KOPT-K1 (cell line): ENCODE results near the gene AJM1.
"Not testable (repeated sequence)": the region's sequence is repeated elsewhere in the genome, so short reads cannot be mapped to it uniquely, and the experiment has no call there.

Experiments
- H3K27ac ChIP-seq: fragments of 200-600 bp; sonication (generic); 2 replicates; pipeline ENCODE4 v1.5.1; 2016; ENCODE audit warnings: antibody characterized with exemption, mild to moderate bottlenecking, low read depth, low read length; ENCODE audit not compliant: poor library complexity, severe bottlenecking
- H3K36me3 ChIP-seq: fragments of 200-600 bp; sonication (generic); 2 replicates; pipeline ENCODE4 v1.5.1; 2017; ENCODE audit warnings: antibody characterized with exemption, mild to moderate bottlenecking, low read length, moderate library complexity; ENCODE audit not compliant: insufficient read depth
- H3K9me3 ChIP-seq: fragments of 200-600 bp; sonication (generic); 2 replicates; pipeline ENCODE4 v1.5.1; 2017; ENCODE audit warnings: antibody characterized with exemption, low read length, mild to moderate bottlenecking; ENCODE audit not compliant: insufficient read depth, poor library complexity, severe bottlenecking

Gene AJM1

DNA sequence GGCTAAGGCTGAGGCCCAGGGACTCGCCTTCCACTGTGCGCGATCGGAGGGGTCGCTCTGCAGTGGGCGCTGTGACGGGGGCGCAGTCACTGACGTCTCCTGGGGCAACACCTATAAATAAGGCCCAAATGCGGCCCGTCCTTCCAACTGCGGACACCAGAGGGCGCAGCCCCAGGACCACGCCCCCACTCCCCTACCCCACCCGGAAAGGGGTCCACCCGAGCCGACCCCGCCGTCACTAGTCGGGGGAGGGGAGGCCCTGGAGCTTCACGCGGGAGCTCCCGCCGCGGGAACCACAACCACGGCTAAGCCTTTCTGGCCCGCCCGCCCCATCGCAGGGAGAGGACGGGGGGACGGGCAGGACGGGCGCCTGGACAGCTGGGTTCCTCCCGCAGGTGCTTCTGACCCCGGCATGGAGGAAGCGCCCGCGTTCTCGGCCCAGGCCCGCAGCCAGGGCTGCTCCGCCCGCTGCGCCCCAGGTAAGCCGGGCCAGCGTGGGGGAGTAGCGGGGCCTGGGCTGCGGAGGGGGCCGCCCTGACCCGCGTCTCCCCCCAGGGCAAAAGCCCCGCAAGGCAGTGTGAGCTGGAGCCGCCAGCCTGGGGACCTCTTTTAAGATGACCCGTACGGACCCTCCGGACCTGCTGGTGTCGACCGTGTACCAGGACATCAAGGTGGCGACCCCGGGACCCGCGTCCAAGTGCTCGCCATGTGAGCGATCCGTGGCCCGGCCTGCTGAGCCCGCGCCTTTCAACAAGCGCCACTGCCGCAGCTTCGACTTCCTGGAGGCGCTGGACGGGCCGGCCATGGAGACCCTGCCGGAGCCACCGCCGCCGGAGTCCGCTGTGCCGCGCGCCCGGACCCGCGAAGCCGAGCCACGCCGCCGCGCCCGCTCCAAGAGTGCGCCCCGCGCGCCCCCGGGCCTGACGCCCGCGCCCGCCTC, 1.8 kb downstream of the AJM1 start:
- peaks cover 19% of the 10 kb centered on the region for H3K36me3 ChIP-seq
- H3K9me3 ChIP-seq, H3K27ac ChIP-seq: not testable (repeated sequence)

DNA sequence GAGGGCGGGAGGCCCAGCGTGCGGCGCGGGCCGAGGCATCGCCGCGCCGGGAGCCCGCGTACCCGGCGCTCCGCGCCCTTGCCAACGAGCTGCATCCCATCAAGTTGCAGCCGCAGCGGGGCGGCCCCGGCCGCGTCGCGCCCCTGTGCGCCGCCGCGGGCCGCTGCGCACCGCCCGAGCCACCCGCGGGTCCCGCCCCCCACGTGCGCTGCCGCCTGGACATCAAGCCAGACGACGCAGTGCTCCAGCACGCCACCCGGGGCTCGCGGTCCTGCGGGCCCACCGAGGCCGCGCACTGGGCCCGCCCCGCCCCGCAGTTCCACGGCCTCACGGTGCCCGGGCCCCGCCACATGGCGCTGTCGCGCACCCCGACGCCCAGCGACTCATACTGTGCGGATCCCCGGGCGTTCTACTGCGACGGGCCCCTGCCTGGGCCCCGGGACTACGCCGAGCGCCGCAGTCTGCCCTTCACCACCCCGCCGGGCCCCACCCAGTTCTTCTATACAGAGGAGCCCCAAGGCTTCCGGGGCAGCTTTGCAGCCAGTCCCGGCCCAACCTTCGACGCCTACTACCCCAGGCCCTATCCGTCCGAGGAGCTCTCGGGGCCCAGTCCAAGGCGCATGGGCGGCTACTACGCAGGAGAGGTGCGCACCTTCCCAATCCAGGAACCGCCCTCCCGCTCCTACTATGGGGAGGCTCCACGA, 2.6 kb downstream of the AJM1 start:
- peaks cover 10% of the 10 kb centered on the region for H3K36me3 ChIP-seq
- H3K27ac ChIP-seq = no peak overlapping the region
- H3K9me3 ChIP-seq = no peaks in the 10 kb centered on the region

DNA sequence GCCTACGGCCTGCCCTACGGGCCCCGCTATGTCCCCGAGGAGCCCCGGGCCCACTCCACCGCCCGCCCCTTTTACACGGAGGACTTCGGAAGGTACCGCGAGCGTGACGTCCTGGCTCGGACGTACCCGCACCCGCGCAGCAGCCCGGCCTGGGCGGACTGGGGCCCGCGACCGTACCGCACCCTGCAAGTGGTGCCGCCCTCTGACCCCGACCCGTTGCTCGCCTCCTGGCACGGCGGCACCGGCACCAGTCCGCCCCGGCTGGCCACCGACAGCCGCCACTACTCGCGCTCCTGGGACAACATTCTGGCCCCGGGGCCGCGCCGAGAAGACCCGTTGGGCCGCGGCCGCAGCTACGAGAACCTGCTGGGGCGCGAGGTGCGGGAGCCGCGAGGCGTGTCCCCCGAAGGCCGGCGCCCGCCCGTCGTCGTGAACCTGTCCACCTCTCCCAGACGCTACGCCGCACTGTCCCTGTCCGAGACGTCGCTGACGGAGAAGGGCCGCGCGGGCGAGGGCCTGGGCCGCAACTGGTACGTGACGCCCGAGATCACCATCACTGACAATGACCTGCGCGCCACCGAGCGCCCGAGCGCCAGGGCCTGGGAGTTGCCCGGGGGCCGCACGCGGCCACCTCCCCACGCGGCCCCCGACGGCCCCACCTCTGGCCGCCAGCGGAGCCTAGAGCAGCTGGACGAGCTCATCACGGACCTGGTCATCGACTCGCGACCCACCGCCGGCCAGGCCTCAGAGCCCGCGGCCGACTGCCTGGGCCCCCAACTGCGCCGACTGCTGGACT, 3.4 kb downstream of the AJM1 start:
- Histone ChIP-seq H3K27ac (no peak overlapping the region), H3K36me3 (peaks cover 3% of the 10 kb centered on the region; the same call in 1 of the 2 replicates), H3K9me3 (no peaks in the 10 kb centered on the region)

DNA sequence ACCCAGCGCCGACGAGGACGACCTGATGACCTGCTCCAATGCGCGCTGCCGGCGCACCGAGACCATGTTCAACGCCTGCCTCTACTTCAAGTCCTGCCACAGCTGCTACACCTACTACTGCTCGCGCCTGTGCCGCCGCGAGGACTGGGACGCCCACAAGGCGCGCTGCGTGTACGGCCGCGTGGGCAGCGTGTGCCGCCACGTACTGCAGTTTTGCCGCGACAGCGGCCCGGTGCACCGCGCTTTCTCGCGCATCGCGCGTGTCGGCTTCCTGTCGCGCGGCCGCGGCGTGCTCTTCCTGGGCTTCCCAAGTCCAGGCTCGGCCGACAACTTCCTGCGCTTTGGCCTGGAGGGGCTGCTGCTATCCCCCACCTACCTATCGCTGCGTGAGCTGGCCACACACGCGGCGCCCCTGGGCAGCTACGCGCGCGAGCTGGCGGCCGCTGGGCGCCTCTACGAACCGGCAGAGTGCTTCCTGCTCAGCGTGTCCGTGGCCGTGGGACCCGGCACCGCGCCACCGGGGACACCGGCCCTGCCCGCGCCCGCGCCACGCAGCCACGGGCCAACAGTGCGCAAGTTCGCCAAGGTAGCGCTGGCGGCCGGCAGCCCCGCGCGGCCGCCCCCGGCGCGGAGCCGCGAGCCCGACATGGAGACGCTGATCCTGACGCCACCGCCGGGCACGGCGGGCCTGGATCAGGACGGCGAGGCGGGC, 4.3 kb downstream of the AJM1 start:
- H3K36me3 ChIP-seq = no peaks in the 10 kb centered on the region
- H3K27ac ChIP-seq = no peak overlapping the region
- H3K9me3 ChIP-seq = no peaks in the 10 kb centered on the region

DNA sequence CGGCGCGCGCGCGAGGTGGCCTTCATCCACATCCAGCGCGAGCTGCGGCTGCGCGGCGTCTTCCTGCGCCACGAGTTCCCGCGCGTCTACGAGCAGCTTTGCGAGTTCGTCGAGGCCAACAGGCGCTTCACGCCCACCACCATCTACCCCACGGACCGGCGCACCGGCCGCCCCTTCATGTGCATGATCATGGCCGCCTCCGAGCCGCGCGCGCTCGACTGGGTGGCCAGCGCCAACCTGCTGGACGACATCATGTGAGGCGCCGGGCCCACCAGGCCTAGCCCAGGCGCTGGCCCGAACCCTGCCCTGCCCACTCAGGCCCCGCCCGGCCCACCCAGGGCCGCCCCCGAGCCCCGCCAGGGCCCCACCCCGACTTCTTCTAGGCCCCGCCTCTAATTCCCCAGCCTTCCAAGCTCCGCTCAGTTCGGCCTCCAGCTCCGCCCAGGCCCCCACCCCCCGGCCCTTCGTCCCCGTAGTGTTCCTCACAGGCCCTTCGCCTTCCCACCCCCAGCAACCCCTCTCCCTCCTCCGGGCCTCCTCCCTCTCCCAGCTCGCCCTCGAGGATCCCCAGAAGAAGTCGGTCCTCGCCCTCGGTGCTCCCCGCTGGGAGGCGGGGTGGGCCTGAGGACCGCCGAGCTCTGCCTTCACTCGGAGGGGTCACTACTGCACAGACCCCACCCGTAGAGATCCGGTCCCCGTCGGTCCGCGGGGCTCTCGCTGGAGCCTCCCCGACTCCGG, 5.0 kb downstream of the AJM1 start:
- Histone ChIP-seq H3K27ac (no peak overlapping the region), H3K36me3 (no peaks in the 10 kb centered on the region), H3K9me3 (no peaks in the 10 kb centered on the region)

DNA sequence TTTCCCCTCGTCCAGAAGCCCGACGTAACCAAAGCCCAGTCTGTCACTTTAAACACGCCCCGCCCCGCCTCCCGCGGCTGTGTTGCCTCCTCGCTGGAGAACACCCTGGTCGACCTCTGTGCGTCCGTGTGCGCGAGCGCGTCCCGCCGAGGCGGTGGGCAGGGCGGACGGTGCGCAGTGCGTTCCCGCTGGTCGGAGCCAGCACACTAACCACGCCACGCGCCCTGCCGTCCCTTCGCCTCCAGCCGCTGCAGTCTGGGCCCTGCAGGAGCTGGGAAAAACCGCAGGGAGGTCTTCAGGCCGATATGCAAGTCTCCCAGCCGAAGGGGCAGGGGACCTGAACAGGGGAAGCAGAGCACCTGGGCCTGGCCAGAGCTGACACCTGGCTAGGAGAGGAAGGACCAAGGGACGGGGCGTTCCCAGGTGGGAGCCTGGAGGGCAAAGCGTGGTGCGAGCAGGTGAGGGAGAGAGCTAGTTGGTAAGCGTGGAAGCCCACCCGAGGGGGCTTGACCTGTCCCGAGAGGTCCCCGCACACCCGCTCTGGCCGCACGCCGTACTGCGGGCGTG, 5.6 kb downstream of the AJM1 start:
- no peaks in the 10 kb centered on the region for H3K9me3 ChIP-seq
- peak overlapping the region; percentile 34 for H3K27ac ChIP-seq
- no peaks in the 10 kb centered on the region for H3K36me3 ChIP-seq

DNA sequence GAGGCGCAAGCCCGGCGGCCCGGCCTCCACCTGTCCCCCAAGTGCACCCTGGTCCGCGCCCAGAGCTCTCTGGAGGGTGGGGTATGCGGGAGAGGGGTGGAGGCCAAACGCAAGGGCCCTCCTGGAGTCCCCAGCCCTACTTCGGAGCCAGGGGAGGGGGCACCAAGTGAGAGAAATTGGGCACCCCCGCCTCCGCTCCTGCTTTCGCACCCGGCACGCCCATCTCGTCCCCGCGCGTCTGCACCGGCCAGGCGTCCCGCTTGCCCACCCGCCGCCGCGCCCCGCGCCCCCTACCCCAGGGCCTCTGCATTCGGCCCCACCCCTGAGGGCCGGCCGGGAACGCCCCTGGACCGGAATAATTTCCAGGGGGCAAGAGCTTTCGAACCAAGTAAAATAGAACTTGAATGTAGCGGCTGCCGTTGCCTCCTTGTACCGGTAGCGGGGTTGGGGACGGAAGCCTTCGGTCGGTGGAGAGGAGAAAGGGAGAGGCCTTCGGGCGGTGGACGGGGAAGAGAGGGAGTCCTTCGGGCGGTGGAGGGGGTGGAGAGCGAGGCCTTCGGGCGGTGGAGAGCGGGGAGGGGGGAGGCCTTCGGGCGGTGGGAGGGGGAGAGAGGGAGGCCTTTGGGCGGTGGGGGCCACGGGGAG, 6.2 kb downstream of the AJM1 start:
- Histone ChIP-seq H3K27ac (peak overlapping the region; percentile 72), H3K36me3 (no peaks in the 10 kb centered on the region), H3K9me3 (no peaks in the 10 kb centered on the region)

DNA sequence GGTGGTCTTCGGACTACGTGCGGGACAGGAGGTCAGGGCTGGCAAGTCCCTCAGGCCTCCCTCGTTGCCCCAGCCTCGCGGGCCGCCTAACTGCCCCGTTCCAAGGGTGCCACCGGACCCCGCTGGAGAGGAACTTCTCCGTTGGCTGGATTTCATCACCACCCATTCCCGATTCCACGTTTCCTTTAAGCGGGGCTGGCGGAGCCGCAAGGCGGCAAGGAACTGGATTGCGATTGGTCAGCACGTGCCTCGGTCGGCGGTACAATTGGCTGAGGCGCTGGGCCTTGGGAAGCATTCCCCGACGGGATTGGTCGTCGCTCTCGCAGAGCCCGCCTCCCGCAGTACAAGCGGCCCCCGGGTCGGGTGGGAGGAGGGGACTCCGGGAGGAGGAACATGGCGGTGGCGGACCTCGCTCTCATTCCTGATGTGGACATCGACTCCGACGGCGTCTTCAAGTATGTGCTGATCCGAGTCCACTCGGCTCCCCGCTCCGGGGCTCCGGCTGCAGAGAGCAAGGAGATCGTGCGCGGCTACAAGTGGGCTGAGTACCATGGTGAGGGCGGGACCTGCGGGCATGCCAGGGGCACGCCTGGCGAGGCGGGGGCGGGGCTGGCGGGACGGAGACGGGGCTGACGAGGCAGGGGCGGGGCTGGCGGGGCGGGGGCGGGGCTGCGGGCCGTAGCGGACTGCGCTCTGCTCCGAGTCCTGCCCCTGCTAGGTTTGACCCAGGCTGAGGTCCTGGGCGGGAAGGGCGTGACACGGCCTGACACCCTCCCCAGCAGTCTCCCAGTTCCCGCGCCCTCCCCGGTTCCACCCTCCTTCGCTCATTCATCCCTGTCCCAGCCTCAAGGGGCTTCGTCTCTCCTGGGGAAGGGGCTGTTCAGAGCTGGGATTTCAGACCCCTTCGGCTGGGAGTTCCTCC, 7.0 kb downstream of the AJM1 start, which contains the start of gene PHPT1:
Gene PHPT1, plus strand, starts transcription at position 372 of the 922 bp plus-strand sequence. Its CDS starts 22 bp downstream, at position 394.
- no peaks in the 10 kb centered on the region for H3K36me3 ChIP-seq
- no peaks in the 10 kb centered on the region for H3K9me3 ChIP-seq
- peak within 1 kb of the TSS; percentile 72 for H3K27ac ChIP-seq

DNA sequence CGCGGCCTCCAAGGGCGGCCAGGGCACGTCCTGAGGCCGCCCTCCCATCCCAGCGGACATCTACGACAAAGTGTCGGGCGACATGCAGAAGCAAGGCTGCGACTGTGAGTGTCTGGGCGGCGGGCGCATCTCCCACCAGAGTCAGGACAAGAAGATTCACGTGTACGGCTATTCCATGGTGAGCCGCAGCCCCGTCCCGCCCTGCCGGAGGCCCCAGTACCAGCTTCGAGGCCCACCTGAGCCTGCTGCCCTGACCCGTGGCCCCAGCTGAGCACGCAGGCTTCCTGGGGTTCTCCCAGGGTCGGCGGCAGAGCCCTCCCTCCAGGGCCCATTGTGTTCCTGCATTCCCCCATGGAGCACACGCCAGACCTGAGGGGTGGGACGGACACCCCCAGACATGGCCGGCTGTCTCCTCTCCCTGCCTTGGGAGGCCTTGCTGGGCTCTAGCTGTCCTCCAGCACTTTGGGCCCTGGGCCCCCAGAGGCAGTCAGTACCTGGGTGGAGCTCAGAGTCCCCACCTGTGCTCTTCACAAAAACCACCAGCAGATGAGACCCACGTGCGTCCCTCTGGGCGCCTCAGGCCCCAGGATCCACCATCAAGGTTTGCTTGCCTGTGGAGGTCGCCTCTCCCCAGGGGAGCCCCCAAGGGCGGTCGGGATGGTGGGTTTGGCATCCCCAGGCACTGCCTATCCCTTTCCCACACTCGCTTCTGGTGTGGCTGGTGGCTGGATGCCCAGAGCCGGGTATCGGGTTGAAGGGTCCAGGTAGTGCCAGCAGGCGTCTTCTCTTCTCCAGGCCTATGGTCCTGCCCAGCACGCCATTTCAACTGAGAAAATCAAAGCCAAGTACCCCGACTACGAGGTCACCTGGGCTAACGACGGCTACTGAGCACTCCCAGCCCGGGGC, 7.9 kb downstream of the AJM1 start:
- Histone ChIP-seq H3K27ac (peak overlapping the region; percentile 2), H3K36me3 (no peaks in the 10 kb centered on the region)

DNA sequence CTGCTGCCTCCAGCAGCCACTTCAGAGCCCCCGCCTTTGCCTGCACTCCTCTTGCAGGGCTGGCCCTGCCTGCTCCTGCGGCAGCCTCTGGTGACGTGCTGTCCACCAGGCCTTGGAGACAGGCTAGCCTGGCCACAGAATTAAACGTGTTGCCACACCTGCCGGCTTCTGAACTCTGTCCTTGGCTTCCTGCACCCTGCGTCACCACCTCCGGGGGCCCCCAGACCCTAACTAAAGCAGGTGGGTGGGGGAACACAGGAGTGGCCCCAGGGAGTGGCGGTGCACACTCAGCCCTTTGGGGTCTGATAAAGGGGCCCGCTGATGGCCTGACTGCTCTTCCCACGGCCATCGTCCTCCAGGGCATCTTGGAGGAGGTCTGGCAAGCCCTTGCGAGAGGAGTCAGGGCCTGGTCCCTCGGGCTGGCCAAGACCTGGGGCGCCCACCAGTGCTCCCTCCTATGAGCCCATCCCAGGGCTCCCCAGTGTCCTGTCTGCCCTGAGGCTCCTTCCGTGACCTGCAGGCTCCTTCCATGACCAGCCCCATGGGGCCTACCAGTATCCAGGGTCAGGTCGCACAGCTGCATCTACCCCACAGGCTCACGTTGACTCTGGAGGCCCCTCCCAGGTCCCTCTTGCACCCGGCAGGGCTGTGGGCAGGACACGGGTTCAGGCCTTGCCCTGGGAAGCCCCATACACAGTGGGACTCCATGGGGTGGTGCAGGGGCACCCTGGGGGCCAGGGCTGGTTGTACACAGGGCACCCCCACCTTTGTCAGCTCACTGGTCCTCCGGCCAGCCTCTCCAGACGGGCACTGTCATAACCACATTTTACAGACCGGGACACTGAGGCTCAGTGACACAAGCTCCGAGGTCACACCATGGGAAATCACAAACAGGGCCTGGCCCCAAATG, 8.8 kb downstream of the AJM1 start:
- H3K27ac ChIP-seq = no peak overlapping the region
- no peaks in the 10 kb centered on the region for H3K9me3 ChIP-seq
- H3K36me3 ChIP-seq = no peaks in the 10 kb centered on the region

More for the DNA sequence above, 7.9 kb downstream of the AJM1 start:
- H3K9me3 ChIP-seq = no peaks in the 10 kb centered on the region
